Renal cortical epithelial cell (primary cell): ENCODE measurements around the gene IL18R1. TPM values are rescaled to one million over a fixed set of nuclear protein-coding genes. Genes with fewer than 3 reads are reported as not detected.
"Not testable (repeated sequence)": the region's sequence is repeated elsewhere in the genome, so short reads cannot be mapped to it uniquely, and the experiment has no call there.

Experiments used
- DNase-seq: peaks from one replicate; pipeline ENCODE4 v3.0.0-alpha.2; 2011; ENCODE audit warnings: low read depth
- total RNA-seq: library from RNA; depleted of rRNA; stranded (reverse); fragments of >200 nt; gene quantifications from 2 replicates; pipeline ENCODE4 v1.2.3, GENCODE V29; 2014

Gene IL18R1
- total RNA-seq: 3.4 and 4.0 TPM in 2 replicates

GRCh38 chr2:102355526-102356380 lies at the start of gene IL18R1:
TSS of gene IL18R1 (plus strand) at chr2:102355796. CDS start at chr2:102362661, 6,865 bp downstream.
- peak; percentile 37 for DNase-seq

- DNase-seq: no peak
These were observed 49.5 kb upstream of the IL18R1 start for GRCh38 chr2:102306125-102306524.

GRCh38 chr2:102310964-102311640 lies 44.5 kb upstream of the IL18R1 start, which contains the start of gene IL1RL1:
TSS of gene IL1RL1 (plus strand) at chr2:102311563. CDS start at chr2:102338265, 26,702 bp downstream.
- no peak for DNase-seq

- DNase-seq: peak; percentile 41
These were observed 42.6 kb upstream of the IL18R1 start for GRCh38 chr2:102313025-102313424.

GRCh38 chr2:102313471-102313870 lies 42.1 kb upstream of the IL18R1 start:
- DNase-seq: no peak

- no peak for DNase-seq
These were observed 41.6 kb upstream of the IL18R1 start for GRCh38 chr2:102313950-102314349.

GRCh38 chr2:102315921-102316320 lies 39.7 kb upstream of the IL18R1 start:
- no peak for DNase-seq

GRCh38 chr2:102317715-102318114 lies 37.9 kb upstream of the IL18R1 start:
- peak; percentile 57 for DNase-seq

GRCh38 chr2:102318437-102318836 lies 37.2 kb upstream of the IL18R1 start:
- no peak for DNase-seq

- no peak for DNase-seq
These were observed 33.5 kb upstream of the IL18R1 start for GRCh38 chr2:102321941-102322719.

- DNase-seq: not testable (repeated sequence)
These were observed 30.7 kb upstream of the IL18R1 start for GRCh38 chr2:102324914-102325313.

- no peak for DNase-seq
These were observed 24.1 kb upstream of the IL18R1 start for GRCh38 chr2:102331311-102331980.

GRCh38 chr2:102334486-102334885 lies 21.1 kb upstream of the IL18R1 start:
- DNase-seq: no peak

- no peak for DNase-seq
These were observed 19.7 kb upstream of the IL18R1 start for GRCh38 chr2:102335871-102336366.

- peak; percentile 75 for DNase-seq
These were observed 19.1 kb upstream of the IL18R1 start for GRCh38 chr2:102336502-102336945.

- peak; percentile 45 for DNase-seq
These were observed 18.6 kb upstream of the IL18R1 start for GRCh38 chr2:102337012-102337411.

GRCh38 chr2:102337481-102338386 lies 17.9 kb upstream of the IL18R1 start:
- DNase-seq: no peak

- no peak for DNase-seq
These were observed 14.8 kb upstream of the IL18R1 start for GRCh38 chr2:102340778-102341177.

- DNase-seq: no peak
These were observed 12.7 kb upstream of the IL18R1 start for GRCh38 chr2:102342888-102343287.

- DNase-seq: no peak
These were observed 11.2 kb upstream of the IL18R1 start for GRCh38 chr2:102344397-102344796.
